Keratinocyte (primary cell): ENCODE data around the gene KANSL1. TPM values are rescaled to one million over a fixed set of nuclear protein-coding genes. Genes with fewer than 3 reads are reported as not detected.

Source experiments
- DNase-seq: peaks from one replicate; pipeline ENCODE4 v3.0.0-alpha.2; 2011; ENCODE audit warnings: low read depth, missing footprints, low spot score
- FAIRE-seq: peaks from 2 replicates; lab custom pipeline; 2011; peaks lifted over from hg19 to GRCh38; lab: Jason Lieb, UNC
- H2AFZ ChIP-seq: 2 replicates; pipeline ENCODE4 v1.6.0; 2012; ENCODE audit warnings: low read length, control low read depth, inconsistent platforms; ENCODE audit not compliant: control insufficient read depth
- H3K27ac ChIP-seq: 2 replicates; pipeline ENCODE4 v1.5.1; 2011; ENCODE audit warnings: low read length; ENCODE audit not compliant: control insufficient read depth, insufficient read depth
- H3K27me3 ChIP-seq: 3 replicates; pipeline ENCODE4 v1.6.0; 2011; ENCODE audit warnings: low read length; ENCODE audit not compliant: control insufficient read depth, insufficient read depth; ENCODE audit errors: extremely low read depth
- H3K36me3 ChIP-seq, 2 experiments: 2 replicates in 1 of 2; 3 replicates in 1 of 2; pipeline ENCODE4 v1.5.1; 2011; ENCODE audit warnings: low read length in 2 of 2, mild to moderate bottlenecking in 1 of 2; ENCODE audit not compliant: control insufficient read depth in 2 of 2, insufficient read depth in 2 of 2; ENCODE audit errors: extremely low read depth in 1 of 2
- H3K4me1 ChIP-seq: 3 replicates; pipeline ENCODE4 v1.5.1; 2011; ENCODE audit warnings: low read length; ENCODE audit not compliant: control insufficient read depth, insufficient read depth; ENCODE audit errors: extremely low read depth
- H3K4me2 ChIP-seq: 3 replicates; pipeline ENCODE4 v1.6.0; 2011; ENCODE audit warnings: low read depth, low read length; ENCODE audit not compliant: control insufficient read depth, insufficient read depth; ENCODE audit errors: extremely low read depth
- H3K4me3 ChIP-seq, 3 experiments: fragments of 200-600 bp in 1 of 3; sonication (generic) in 1 of 3; 2 replicates in 2 of 3; 3 replicates in 1 of 3; pipeline ENCODE4 v1.5.1; 2011 to 2016; ENCODE audit warnings: low read length in 3 of 3, mild to moderate bottlenecking in 3 of 3, control low read depth in 2 of 3, inconsistent platforms in 1 of 3, low read depth in 1 of 3, mixed read lengths in 1 of 3, mixed run types in 1 of 3, moderate library complexity in 1 of 3; ENCODE audit not compliant: control insufficient read depth in 2 of 3, insufficient read depth in 2 of 3; ENCODE audit errors: extremely low read depth in 1 of 3
- H3K79me2 ChIP-seq: 2 replicates; pipeline ENCODE4 v1.6.0; 2012; ENCODE audit warnings: low read length; ENCODE audit not compliant: control insufficient read depth, insufficient read depth
- H3K9ac ChIP-seq: 3 replicates; pipeline ENCODE4 v1.6.0; 2011; ENCODE audit warnings: low read length; ENCODE audit not compliant: control insufficient read depth, insufficient read depth; ENCODE audit errors: extremely low read depth
- H3K9me1 ChIP-seq: 3 replicates; pipeline ENCODE4 v1.6.0; 2011; ENCODE audit warnings: low read length; ENCODE audit not compliant: control insufficient read depth, insufficient read depth; ENCODE audit errors: extremely low read depth
- H3K9me3 ChIP-seq: 2 replicates; pipeline ENCODE4 v1.5.1; 2012; ENCODE audit warnings: low read depth, low read length; ENCODE audit not compliant: control insufficient read depth
- H4K20me1 ChIP-seq: 3 replicates; pipeline ENCODE4 v1.6.0; 2011; ENCODE audit warnings: low read length; ENCODE audit not compliant: control insufficient read depth, insufficient read depth; ENCODE audit errors: extremely low read depth
- EZH2 ChIP-seq: IDR thresholded peaks from one replicate; pipeline ENCODE4 v1.6.1; 2012; ENCODE audit warnings: inconsistent platforms, mild to moderate bottlenecking, low read length, moderate library complexity
- dilution Hi-C: fragments of 300-500 bp; cut with MboI; formaldehyde crosslinking; loops from one replicate; pipeline ENCODE4 v1.7.0; 2020; ENCODE audit warnings: low sequenced_read_pairs; ENCODE audit not compliant: extremely low pct_ligation_motif_present
- polyA plus RNA-seq, 5 experiments: library from polyadenylated mRNA; depleted of rRNA in 3 of 5; stranded (reverse) in 3 of 5; stranded (forward) in 1 of 5; unstranded in 1 of 5; fragments of >200 nt; gene quantifications; 1 replicate in 1 of 5; 2 replicates in 3 of 5; 3 replicates in 1 of 5; pipeline versions ENCODE4 v1.2.1 to v1.2.3, GENCODE V29; 2011 to 2012; ENCODE audit warnings: missing spikeins in 2 of 5, low read depth in 1 of 5, low replicate concordance in 1 of 5
- TF ChIP-seq, protein P1 (sequence below), 3 experiments: IDR thresholded peaks in 1 of 3; conservative IDR thresholded peaks in 1 of 3; optimal IDR thresholded peaks in 1 of 3; 2 replicates in 2 of 3; 3 replicates in 1 of 3; pipeline versions ENCODE3 to v1.5.1; 2011; ENCODE audit warnings: low read length in 3 of 3, mild to moderate bottlenecking in 3 of 3, moderate library complexity in 2 of 3, control low read depth in 1 of 3, inconsistent platforms in 1 of 3; ENCODE audit not compliant: insufficient read depth in 2 of 3; ENCODE audit errors: extremely low read depth in 1 of 3

The KANSL1 gene
- polyA plus RNA-seq, 1 donor (not counting 4 experiments of a cell fraction or from before 2014, with no cell fraction given): 17.6 TPM

DNA sequence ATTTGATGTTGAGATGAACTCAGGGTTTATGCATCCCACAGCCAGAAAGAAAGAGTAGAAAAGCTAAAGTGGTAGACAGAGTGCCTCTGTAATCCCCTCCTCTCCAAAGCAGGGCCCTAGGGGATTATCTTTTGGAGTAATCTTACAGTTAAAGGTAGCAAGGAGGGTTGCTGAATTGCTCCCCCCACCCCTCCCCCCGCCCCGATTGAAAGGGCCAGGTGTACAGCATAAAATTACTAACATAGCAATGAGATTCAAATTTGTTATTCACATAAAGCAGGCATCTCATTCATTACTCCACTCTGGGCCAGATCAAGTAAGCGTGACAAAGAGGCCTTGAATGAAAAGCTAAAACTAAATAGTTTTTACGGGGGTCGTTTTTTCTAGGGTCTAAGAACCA lies 121.4 kb downstream of the KANSL1 start:
- Histone ChIP-seq H2AFZ (no peak overlapping the region), H3K9me3 (no peaks in the 10 kb centered on the region), H3K4me2 (no peak overlapping the region), H3K4me3 (no peak overlapping the region), H3K27ac (no peak overlapping the region), H3K79me2 (peaks cover 21% of the 10 kb centered on the region), H3K4me1 (peaks cover 11% of the 10 kb centered on the region), H3K9me1 (peaks cover 4% of the 10 kb centered on the region), H4K20me1 (peaks cover 3% of the 10 kb centered on the region), H3K36me3 (peaks cover 0 to 3% of the 10 kb centered on the region in 2 experiments), H3K27me3 (no peaks in the 10 kb centered on the region), H3K9ac (no peak overlapping the region)
- dilution Hi-C loops: no loop called here
- no peak for TF ChIP-seq EZH2
- TF ChIP-seq, protein P1, sequence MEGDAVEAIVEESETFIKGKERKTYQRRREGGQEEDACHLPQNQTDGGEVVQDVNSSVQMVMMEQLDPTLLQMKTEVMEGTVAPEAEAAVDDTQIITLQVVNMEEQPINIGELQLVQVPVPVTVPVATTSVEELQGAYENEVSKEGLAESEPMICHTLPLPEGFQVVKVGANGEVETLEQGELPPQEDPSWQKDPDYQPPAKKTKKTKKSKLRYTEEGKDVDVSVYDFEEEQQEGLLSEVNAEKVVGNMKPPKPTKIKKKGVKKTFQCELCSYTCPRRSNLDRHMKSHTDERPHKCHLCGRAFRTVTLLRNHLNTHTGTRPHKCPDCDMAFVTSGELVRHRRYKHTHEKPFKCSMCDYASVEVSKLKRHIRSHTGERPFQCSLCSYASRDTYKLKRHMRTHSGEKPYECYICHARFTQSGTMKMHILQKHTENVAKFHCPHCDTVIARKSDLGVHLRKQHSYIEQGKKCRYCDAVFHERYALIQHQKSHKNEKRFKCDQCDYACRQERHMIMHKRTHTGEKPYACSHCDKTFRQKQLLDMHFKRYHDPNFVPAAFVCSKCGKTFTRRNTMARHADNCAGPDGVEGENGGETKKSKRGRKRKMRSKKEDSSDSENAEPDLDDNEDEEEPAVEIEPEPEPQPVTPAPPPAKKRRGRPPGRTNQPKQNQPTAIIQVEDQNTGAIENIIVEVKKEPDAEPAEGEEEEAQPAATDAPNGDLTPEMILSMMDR (optimal IDR thresholded peaks at IDR 0.05 in 1 of 3, IDR thresholded peaks at IDR 0.05 in 1 of 3, conservative IDR thresholded peaks at IDR 0.05 in 1 of 3; ENCODE audit: extremely low read depth in 1 of 3, insufficient read depth in 2 of 3, low read length in 3 of 3): no peak
- FAIRE-seq (no peak), DNase-seq (no peak)

DNA sequence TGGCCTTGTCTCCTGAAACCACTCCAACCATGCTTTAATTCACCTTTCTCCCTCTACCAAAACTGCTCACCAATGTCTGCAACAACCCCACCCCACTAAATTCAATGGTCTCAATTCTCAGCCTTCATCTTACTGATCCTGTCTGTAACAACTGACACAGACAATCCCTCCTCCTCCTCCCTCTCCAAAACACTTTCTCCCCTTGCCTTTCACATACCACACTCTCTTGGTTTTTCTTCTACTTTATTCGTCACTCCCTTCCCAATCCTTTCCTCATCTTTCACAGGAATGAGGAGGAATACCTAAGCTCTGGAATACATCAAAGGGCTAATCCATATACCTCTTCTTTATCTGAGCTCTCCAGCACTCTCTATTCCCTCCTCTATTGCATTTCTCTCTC lies 128.8 kb downstream of the KANSL1 start:
- no peak for DNase-seq
- Histone ChIP-seq H4K20me1 (peaks cover 3% of the 10 kb centered on the region), H3K4me2 (no peak overlapping the region), H3K4me1 (peaks cover 10% of the 10 kb centered on the region), H3K27ac (no peak overlapping the region), H3K9ac (no peak overlapping the region), H3K79me2 (peaks cover 2% of the 10 kb centered on the region), H3K9me3 (no peaks in the 10 kb centered on the region), H3K36me3 (peaks cover 8 to 15% of the 10 kb centered on the region in 2 experiments), H3K27me3 (no peaks in the 10 kb centered on the region), H2AFZ (no peak overlapping the region), H3K4me3 (no peak overlapping the region), H3K9me1 (peaks cover 4% of the 10 kb centered on the region)
- TF ChIP-seq, protein P1 (optimal IDR thresholded peaks at IDR 0.05 in 1 of 3, IDR thresholded peaks at IDR 0.05 in 1 of 3, conservative IDR thresholded peaks at IDR 0.05 in 1 of 3; ENCODE audit: extremely low read depth in 1 of 3, insufficient read depth in 2 of 3, low read length in 3 of 3): no peak
- TF ChIP-seq EZH2: no peak
- no peak for FAIRE-seq
- dilution Hi-C loops: no loop called here
